ENCODE results near the gene FZD7. TPM values are rescaled to one million over a fixed set of nuclear protein-coding genes. Genes with fewer than 3 reads are reported as not detected.

Gene FZD7
- polyA plus RNA-seq, 1 donor (not counting 4 experiments of a cell fraction or from before 2014, with no cell fraction given), result 1.3 TPM

- H3K36me3 ChIP-seq (ENCODE audit: control insufficient read depth in 2 of 2, extremely low read depth in 1 of 2, insufficient read depth in 2 of 2, low read length in 2 of 2), result no peaks in the 10 kb centered on the region
- dilution Hi-C loops (cut with MboI; ENCODE audit: extremely low pct_ligation_motif_present, low sequenced_read_pairs), result no loop called here
- no peak overlapping the region for H3K9ac ChIP-seq (ENCODE audit: control insufficient read depth, extremely low read depth, insufficient read depth, low read length)
- no peaks in the 10 kb centered on the region for H3K4me1 ChIP-seq (ENCODE audit: control insufficient read depth, extremely low read depth, insufficient read depth, low read length)
- H3K27me3 ChIP-seq (ENCODE audit: control insufficient read depth, extremely low read depth, insufficient read depth, low read length), result no peaks in the 10 kb centered on the region
- no peak overlapping the region for H2AFZ ChIP-seq (ENCODE audit: control insufficient read depth, low read length)
- H3K4me2 ChIP-seq (ENCODE audit: control insufficient read depth, extremely low read depth, insufficient read depth, low read depth, low read length), result no peak overlapping the region
- H3K79me2 ChIP-seq (ENCODE audit: control insufficient read depth, insufficient read depth, low read length), result no peaks in the 10 kb centered on the region
- H4K20me1 ChIP-seq (ENCODE audit: control insufficient read depth, extremely low read depth, insufficient read depth, low read length), result no peaks in the 10 kb centered on the region
- no peak for TF ChIP-seq EZH2 (IDR thresholded peaks at IDR 0.05; ENCODE audit: low read length)
- TF ChIP-seq, protein P1, sequence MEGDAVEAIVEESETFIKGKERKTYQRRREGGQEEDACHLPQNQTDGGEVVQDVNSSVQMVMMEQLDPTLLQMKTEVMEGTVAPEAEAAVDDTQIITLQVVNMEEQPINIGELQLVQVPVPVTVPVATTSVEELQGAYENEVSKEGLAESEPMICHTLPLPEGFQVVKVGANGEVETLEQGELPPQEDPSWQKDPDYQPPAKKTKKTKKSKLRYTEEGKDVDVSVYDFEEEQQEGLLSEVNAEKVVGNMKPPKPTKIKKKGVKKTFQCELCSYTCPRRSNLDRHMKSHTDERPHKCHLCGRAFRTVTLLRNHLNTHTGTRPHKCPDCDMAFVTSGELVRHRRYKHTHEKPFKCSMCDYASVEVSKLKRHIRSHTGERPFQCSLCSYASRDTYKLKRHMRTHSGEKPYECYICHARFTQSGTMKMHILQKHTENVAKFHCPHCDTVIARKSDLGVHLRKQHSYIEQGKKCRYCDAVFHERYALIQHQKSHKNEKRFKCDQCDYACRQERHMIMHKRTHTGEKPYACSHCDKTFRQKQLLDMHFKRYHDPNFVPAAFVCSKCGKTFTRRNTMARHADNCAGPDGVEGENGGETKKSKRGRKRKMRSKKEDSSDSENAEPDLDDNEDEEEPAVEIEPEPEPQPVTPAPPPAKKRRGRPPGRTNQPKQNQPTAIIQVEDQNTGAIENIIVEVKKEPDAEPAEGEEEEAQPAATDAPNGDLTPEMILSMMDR (optimal IDR thresholded peaks at IDR 0.05 in 1 of 3, IDR thresholded peaks at IDR 0.05 in 1 of 3, conservative IDR thresholded peaks at IDR 0.05 in 1 of 3; ENCODE audit: extremely low read depth in 1 of 3, insufficient read depth in 2 of 3, low read length in 3 of 3), result no peak
- FAIRE-seq (no peak), DNase-seq (ENCODE audit: low read depth, low spot score) (no peak)
- no peaks in the 10 kb centered on the region for H3K9me3 ChIP-seq (ENCODE audit: control insufficient read depth, low read depth, low read length)
- no peak overlapping the region for H3K4me3 ChIP-seq (ENCODE audit: control insufficient read depth in 2 of 3, extremely low read depth in 1 of 3, insufficient read depth in 2 of 3, low read depth in 1 of 3, low read length in 3 of 3)
- no peak overlapping the region for H3K27ac ChIP-seq (ENCODE audit: control insufficient read depth, insufficient read depth, low read length)
- H3K9me1 ChIP-seq (ENCODE audit: control insufficient read depth, extremely low read depth, insufficient read depth, low read length), result no peaks in the 10 kb centered on the region
Observed at GRCh38 chr2:202042444-202042843, 8.8 kb downstream of the FZD7 start.

- no peaks in the 10 kb centered on the region for H4K20me1 ChIP-seq (ENCODE audit: control insufficient read depth, extremely low read depth, insufficient read depth, low read length)
- H3K79me2 ChIP-seq (ENCODE audit: control insufficient read depth, insufficient read depth, low read length), result no peaks in the 10 kb centered on the region
- FAIRE-seq (no peak), DNase-seq (ENCODE audit: low read depth, low spot score) (no peak)
- no peak overlapping the region for H3K4me2 ChIP-seq (ENCODE audit: control insufficient read depth, extremely low read depth, insufficient read depth, low read depth, low read length)
- H2AFZ ChIP-seq (ENCODE audit: control insufficient read depth, low read length), result no peak overlapping the region
- no peak overlapping the region for H3K4me3 ChIP-seq (ENCODE audit: control insufficient read depth in 2 of 3, extremely low read depth in 1 of 3, insufficient read depth in 2 of 3, low read depth in 1 of 3, low read length in 3 of 3)
- H3K9me3 ChIP-seq (ENCODE audit: control insufficient read depth, low read depth, low read length), result no peaks in the 10 kb centered on the region
- no peak overlapping the region for H3K9ac ChIP-seq (ENCODE audit: control insufficient read depth, extremely low read depth, insufficient read depth, low read length)
- no peak for TF ChIP-seq EZH2 (IDR thresholded peaks at IDR 0.05; ENCODE audit: low read length)
- TF ChIP-seq, protein P1 (optimal IDR thresholded peaks at IDR 0.05 in 1 of 3, IDR thresholded peaks at IDR 0.05 in 1 of 3, conservative IDR thresholded peaks at IDR 0.05 in 1 of 3; ENCODE audit: extremely low read depth in 1 of 3, insufficient read depth in 2 of 3, low read length in 3 of 3), result no peak
- H3K4me1 ChIP-seq (ENCODE audit: control insufficient read depth, extremely low read depth, insufficient read depth, low read length), result no peaks in the 10 kb centered on the region
- no peaks in the 10 kb centered on the region for H3K36me3 ChIP-seq (ENCODE audit: control insufficient read depth in 2 of 2, extremely low read depth in 1 of 2, insufficient read depth in 2 of 2, low read length in 2 of 2)
- no peaks in the 10 kb centered on the region for H3K27me3 ChIP-seq (ENCODE audit: control insufficient read depth, extremely low read depth, insufficient read depth, low read length)
- H3K9me1 ChIP-seq (ENCODE audit: control insufficient read depth, extremely low read depth, insufficient read depth, low read length), result no peaks in the 10 kb centered on the region
- no peak overlapping the region for H3K27ac ChIP-seq (ENCODE audit: control insufficient read depth, insufficient read depth, low read length)
- dilution Hi-C loops (cut with MboI; ENCODE audit: extremely low pct_ligation_motif_present, low sequenced_read_pairs), result no loop called here
Observed at GRCh38 chr2:202043475-202043874, 9.8 kb downstream of the FZD7 start.

All from keratinocyte (primary cell).